ENCODE measurements around the gene PSMG4.

Gene PSMG4

DNA sequence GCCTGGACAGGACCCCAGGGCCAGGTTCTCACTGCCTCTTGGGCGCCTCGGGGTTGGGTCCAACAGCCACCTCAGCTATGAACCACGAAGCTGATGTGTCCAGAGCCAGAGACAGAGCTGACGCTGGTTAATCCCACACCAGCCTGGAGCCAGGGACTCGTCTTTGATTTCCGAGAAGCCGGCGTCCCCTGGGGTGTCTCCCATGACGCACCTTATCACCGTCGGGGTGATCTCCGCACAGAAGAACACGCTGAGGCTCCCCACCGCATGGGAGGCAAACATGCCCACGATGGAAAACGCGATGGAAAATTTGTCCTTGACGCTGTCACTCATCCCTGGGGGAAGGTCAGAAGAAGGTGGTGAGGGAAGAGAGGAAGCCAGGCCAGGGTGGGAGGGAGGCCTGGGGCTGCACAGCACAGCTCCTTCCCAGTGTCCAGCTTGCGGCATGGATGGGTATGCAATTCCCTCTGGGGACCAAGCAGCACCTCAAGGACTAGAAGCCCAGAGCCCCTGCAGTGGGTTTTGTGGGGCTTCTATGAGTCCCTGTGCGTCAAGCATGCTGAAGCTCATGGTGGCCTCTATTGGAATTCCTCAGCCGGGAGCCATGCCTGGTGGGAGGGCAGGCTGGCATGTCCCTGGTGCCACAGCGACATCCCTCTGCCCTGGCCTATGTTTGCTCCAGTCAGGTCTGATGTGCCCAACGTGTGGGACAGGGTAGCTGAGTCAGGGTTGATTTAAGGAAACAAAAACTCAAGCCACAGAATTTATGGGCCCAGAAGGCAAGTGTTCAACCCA is 25.1 kb downstream of the PSMG4 start:
- ATAC-seq (no peak), DNase-seq (no peak)
- H3K36me3 Mint-ChIP-seq (ENCODE audit: low read depth), result peaks cover 7% of the 10 kb centered on the region
- H3K4me1 Mint-ChIP-seq, result no peaks in the 10 kb centered on the region
- H3K4me3 Mint-ChIP-seq, result no peak overlapping the region
- H3K9me3 Mint-ChIP-seq, result no peaks in the 10 kb centered on the region
- no peak overlapping the region for H3K27ac Mint-ChIP-seq
- no peaks in the 10 kb centered on the region for H3K27me3 Mint-ChIP-seq

DNA sequence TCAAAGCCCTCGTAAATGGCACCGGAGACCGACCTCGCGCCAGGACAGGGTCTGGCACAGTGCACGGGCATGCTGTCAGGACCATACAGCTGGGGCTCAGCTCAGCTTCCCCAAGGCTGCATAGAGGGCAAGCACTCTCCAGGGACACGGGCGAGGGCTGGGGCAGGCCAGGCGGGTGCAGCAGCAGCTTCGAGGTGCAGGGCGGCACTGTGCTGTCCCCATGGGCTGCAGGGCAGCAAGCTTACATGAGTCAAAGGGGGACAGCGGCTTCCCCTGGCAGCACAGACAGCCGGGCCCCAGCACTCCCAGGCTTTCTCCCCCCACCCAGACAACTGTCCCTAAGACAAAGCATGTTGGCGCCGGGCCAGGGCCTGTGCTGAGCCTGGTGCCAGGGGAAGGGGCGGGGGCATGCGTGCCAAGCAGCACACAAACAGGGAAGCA is 25.7 kb downstream of the PSMG4 start:
- ATAC-seq (no peak), DNase-seq (no peak)
- no peaks in the 10 kb centered on the region for H3K27me3 Mint-ChIP-seq
- no peak overlapping the region for H3K27ac Mint-ChIP-seq
- no peaks in the 10 kb centered on the region for H3K9me3 Mint-ChIP-seq
- H3K4me1 Mint-ChIP-seq, result no peaks in the 10 kb centered on the region
- H3K36me3 Mint-ChIP-seq (ENCODE audit: low read depth), result peaks cover 6% of the 10 kb centered on the region
- no peak overlapping the region for H3K4me3 Mint-ChIP-seq

DNA sequence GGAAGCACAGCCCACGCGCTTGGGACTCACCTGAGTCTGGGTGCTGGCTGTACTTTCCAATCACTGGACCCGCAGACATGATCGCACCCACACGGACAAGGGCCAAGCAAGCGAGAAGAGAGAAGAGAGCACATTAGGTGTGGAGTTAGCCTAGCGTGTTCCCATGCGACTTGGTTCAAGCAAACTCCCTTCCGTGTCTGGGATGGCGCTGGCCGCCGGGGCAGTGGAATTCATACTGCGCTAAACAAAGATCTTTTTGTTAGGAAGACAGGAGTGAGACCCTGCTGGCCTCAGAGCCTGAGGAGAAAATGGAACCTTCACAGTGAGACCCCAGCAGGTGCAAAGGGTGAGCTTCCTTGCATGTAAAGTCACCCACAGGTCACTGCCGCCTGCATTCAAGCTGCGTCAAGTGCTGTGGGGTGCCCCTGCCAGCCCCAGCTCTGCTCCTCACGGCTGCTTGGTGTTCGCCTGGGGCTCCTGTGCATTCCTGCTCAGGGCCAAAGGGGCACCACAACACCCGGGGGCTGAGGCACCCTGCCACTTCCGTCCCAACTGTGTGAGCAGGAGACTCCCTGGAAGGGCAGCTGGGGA is 26.4 kb downstream of the PSMG4 start:
- ATAC-seq, result no peak

DNA sequence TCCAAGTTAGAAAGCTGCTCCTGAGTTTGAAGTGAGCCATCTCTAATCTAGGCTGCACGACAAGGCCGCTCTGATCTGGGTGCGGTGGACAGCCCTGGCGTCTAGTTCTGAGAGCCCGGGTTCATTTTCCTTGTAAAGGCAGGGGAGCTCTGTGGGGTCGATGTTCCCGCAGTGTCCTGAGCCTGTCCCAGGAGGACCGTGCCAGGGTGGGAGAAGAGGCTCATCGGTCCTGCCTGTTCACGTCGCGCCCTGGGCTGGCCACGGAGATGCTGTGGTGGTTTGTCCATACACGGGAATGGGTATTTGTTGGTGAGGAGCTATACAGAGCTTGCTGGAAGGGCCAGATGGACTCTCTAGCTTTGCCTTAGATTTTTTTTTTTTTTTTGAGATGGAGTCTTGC is 27.0 kb downstream of the PSMG4 start:
- Mint-ChIP-seq H3K27me3 (no peaks in the 10 kb centered on the region), H3K27ac (no peak overlapping the region), H3K4me3 (no peak overlapping the region), H3K9me3 (no peaks in the 10 kb centered on the region), H3K4me1 (no peaks in the 10 kb centered on the region), H3K36me3 (ENCODE audit: low read depth) (peaks cover 2% of the 10 kb centered on the region)
- ATAC-seq (no peak), DNase-seq (no peak)

More for the DNA sequence above, 26.4 kb downstream of the PSMG4 start:
- Mint-ChIP-seq H3K9me3 (no peaks in the 10 kb centered on the region), H3K4me1 (no peaks in the 10 kb centered on the region), H3K36me3 (ENCODE audit: low read depth) (peaks cover 2% of the 10 kb centered on the region), H3K27me3 (no peaks in the 10 kb centered on the region), H3K4me3 (no peak overlapping the region), H3K27ac (no peak overlapping the region)
- no peak for DNase-seq

DNA sequence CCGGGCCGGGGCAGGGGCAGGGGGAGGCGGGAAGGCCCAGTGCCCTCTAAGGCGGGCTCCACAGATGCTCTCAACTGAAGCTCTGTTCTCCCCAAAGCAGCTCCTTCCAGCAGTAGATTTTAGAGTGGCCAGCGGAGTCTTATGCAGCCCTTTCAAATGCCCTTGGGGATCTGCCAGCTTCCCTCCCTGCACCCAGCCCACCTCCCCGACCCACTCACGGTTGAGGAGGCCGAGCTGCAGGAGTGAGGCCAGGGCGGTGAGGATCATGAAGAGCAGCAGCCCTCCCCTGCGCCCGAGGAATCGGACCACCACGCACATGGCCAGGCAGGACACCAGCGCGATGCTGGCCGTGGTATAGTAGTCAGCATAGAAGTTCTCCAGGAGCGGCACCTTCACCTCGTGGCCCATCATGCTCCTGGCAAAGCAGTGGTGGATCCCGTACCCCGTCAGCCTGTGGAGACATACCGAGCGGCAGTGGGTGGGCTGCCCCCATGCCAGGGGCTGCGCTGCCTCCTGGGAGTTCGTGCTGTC is 28.0 kb downstream of the PSMG4 start:
- no peaks in the 10 kb centered on the region for H3K27me3 Mint-ChIP-seq
- no peak overlapping the region for H3K4me3 Mint-ChIP-seq
- ATAC-seq (no peak), DNase-seq (no peak)
- H3K4me1 Mint-ChIP-seq, result no peaks in the 10 kb centered on the region
- H3K9me3 Mint-ChIP-seq, result no peaks in the 10 kb centered on the region
- H3K27ac Mint-ChIP-seq, result no peak overlapping the region
- peaks cover 2% of the 10 kb centered on the region for H3K36me3 Mint-ChIP-seq (ENCODE audit: low read depth)

DNA sequence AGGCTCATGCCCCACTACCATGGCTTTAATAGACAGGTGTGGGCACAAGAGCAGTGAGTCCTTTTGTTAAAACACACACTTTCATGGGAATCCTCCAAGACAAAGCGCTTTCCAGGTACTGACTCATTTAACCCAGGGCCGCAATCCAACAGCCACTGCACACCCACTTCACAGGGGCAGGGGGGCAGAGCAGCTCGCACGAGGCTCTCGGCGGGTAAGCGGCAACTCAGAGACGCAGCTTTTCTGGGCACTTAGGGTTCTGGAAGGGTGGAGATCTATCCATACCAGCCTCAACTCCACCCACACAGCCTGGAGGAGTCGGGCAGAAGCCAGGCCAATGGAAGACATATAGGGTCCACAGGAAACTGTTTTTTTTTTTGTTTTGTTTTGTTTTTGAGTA is 28.6 kb downstream of the PSMG4 start:
- no peaks in the 10 kb centered on the region for H3K9me3 Mint-ChIP-seq
- H3K4me3 Mint-ChIP-seq, result no peak overlapping the region
- H3K36me3 Mint-ChIP-seq (ENCODE audit: low read depth), result peaks cover 2% of the 10 kb centered on the region
- H3K27ac Mint-ChIP-seq, result no peak overlapping the region
- DNase-seq (no peak), ATAC-seq (no peak)
- no peaks in the 10 kb centered on the region for H3K4me1 Mint-ChIP-seq
- no peaks in the 10 kb centered on the region for H3K27me3 Mint-ChIP-seq

DNA sequence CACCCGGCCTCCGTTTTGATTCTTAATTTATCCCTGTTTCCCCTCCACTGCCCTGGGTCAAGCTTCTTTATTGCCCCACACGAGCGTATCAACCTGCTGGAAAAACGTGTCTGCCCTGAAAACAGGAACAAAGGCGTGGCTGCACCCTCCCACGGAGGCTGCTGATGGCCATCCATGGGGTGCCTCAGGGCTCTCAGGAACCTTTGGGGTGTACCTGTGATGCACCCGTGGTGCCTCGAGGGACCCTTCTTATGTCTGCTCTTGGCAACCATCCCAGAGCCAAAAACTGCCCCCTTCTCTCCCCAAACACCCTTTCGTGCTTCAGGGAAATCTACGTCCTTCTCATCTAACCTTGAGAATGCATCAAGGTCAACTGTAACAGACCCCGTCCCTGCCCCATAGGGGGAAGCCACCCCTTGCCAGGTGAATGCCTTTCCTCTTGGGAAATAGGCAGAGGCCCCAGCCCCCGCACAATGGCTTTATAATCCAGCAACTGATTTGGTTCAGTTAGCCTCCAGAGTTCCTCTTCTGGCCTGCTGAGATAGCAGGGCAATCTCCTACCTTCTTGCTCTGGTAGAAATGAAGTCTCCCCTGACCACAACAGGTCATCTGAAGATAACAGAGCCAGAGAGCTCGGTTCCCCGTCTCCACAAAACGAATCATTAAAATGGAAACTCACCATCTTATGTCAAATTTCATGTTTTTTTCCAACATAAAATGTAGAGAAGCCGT is 29.4 kb downstream of the PSMG4 start:
- H3K4me1 Mint-ChIP-seq, result no peaks in the 10 kb centered on the region
- H3K4me3 Mint-ChIP-seq, result no peak overlapping the region
- H3K9me3 Mint-ChIP-seq, result no peaks in the 10 kb centered on the region
- DNase-seq (no peak), ATAC-seq (no peak)
- peaks cover 2% of the 10 kb centered on the region for H3K36me3 Mint-ChIP-seq (ENCODE audit: low read depth)
- H3K27me3 Mint-ChIP-seq, result no peaks in the 10 kb centered on the region
- H3K27ac Mint-ChIP-seq, result no peak overlapping the region

DNA sequence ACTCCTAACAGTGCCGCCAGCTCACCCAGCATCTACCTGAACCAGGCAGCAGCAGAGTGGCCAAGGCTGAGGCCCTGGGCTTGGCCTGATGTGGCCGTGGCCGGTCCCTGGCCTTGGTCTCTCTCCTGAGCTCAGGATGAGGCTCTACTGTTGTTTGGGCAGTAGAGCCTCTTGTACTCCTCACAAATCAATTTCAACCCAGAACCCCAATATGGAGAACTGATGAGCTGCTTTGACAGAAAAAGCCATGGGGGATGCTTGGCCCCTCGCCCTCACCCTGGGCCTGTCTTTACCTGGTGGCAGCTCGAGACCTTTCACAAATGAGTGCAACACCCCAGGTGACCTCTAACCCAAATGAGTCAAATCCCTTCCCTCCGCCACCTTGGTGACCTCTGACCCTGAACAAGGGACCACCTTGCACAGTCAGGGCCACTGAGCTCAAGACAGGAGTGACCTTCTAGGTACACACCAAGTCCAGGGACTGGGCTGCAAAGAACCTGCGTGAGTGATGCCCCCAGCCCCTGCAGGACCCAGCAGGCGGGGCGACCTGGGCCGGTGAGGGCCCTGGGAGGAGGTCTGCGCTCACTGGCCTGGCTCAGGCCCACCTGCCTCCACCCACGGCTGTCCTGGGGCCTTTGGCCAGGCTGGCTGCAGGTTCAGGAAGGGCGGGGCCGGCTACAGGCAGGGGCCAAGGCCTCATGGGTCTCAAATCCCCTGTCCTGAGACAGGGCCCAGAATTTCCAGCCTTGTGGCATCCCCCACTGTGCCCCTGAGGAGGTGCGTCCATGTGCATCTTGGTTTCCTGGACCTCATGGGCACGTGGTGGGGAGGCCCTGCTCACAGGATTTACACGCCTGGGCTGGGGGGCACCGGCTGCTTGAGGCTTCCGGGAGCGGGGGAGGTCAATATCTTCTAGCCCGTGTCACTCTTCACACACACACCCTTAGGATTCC is 30.2 kb downstream of the PSMG4 start:
- Mint-ChIP-seq H3K27me3 (no peaks in the 10 kb centered on the region), H3K9me3 (no peaks in the 10 kb centered on the region)
- ATAC-seq, result no peak

DNA sequence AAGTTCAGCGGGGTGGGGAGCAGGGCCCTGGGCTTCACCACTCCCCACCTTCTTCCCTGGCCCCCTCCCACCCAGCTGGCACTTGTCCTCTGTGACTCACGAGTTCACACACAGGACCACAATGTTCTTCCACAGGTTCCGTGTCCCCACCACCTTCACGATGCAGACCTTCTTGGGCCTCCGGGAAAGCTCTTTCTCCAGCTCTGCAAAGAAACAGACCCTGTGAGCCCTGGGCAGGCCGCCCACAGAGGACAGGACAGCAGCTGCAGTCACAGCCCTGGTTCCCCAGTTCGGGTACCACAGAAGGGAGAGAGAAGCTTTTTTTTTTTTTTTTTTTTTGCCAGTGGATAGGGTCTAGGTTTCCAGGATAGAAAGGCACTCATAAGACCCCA is 30.9 kb downstream of the PSMG4 start:
- no peaks in the 10 kb centered on the region for H3K36me3 Mint-ChIP-seq (ENCODE audit: low read depth)
- no peaks in the 10 kb centered on the region for H3K4me1 Mint-ChIP-seq
- DNase-seq, result no peak
- H3K27ac Mint-ChIP-seq, result no peak overlapping the region
- H3K27me3 Mint-ChIP-seq, result no peaks in the 10 kb centered on the region
- H3K4me3 Mint-ChIP-seq, result no peak overlapping the region
- ATAC-seq, result no peak
- no peaks in the 10 kb centered on the region for H3K9me3 Mint-ChIP-seq

More for the DNA sequence above, 30.2 kb downstream of the PSMG4 start:
- no peak for DNase-seq
- no peaks in the 10 kb centered on the region for H3K4me1 Mint-ChIP-seq
- H3K4me3 Mint-ChIP-seq, result no peak overlapping the region
- no peak overlapping the region for H3K27ac Mint-ChIP-seq
- H3K36me3 Mint-ChIP-seq (ENCODE audit: low read depth), result no peaks in the 10 kb centered on the region

DNA sequence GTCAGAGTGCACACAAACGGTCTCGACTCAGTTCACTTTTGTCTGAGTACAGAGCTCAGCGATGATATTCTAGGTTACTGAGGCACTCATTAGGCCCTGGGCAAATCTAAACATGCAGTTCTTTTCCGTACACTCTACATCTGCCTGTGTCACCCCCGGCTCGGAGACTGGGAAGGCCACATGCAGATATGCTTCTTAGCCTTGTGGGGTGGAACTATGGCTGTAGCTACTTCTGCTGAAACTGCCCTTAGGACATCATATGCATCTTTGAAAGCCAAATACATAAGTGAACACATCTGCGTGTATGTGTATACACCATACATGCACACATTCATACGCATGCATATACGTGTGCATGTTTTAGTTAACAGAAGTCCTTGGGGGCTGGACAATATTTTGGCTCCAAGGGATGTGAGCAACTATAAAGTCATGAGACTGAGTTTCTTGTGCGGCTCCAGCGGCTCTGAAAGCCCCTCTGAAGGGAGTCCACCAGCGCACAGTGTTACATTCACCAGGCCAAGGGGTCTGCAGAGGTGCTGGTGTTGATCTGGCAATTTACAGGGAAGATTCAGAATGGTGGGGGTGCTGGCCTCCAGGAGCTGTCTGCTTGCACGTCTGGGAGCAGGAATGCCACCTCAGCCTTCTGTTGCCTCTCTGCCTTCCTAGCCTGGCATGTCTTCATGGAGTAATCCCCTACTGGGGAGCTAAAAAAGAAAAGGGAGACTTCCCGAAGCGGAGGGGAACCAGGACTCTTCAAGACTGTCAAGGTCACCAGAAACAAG is 31.6 kb downstream of the PSMG4 start:
- Mint-ChIP-seq H3K36me3 (ENCODE audit: low read depth) (no peaks in the 10 kb centered on the region), H3K27me3 (no peaks in the 10 kb centered on the region), H3K4me1 (no peaks in the 10 kb centered on the region), H3K9me3 (no peaks in the 10 kb centered on the region), H3K27ac (no peak overlapping the region), H3K4me3 (no peak overlapping the region)
- DNase-seq (no peak), ATAC-seq (no peak)

DNA sequence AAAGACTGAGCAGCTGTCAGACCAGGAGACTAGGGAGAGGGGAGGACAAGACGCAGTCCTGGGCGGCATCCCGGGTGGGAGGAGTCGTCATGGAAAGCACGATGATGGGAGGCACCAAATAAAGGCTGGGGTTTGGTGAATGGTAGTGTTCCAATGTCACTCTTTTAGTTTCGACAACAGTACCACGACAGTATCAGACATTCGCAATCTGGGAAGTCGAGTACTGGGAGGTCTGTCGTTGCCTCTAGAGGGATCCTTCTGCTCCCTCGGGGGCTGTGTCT is 32.1 kb downstream of the PSMG4 start:
- ATAC-seq, result no peak
- Mint-ChIP-seq H3K4me1 (no peaks in the 10 kb centered on the region), H3K27me3 (no peaks in the 10 kb centered on the region), H3K36me3 (ENCODE audit: low read depth) (no peaks in the 10 kb centered on the region), H3K4me3 (no peak overlapping the region), H3K9me3 (no peaks in the 10 kb centered on the region), H3K27ac (no peak overlapping the region)
- no peak for DNase-seq

DNA sequence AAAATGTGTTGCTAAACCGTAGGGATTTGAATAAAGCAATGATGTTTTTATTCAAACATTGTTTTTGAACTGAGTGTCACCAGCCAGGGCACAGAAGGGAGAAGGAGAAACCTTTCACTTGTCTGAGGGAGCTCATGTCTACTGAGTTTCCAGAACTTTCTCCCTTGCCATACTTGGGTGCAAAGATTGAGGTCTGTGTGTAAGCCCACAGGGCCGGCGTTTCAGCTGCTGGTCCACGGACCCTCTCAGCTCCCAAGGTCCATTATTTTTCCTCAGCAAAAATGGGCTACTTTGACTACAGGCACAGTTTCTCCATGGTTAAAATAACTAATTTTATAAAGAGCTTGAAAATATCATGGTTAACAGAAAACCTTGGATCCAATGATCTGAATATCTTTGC is 32.6 kb downstream of the PSMG4 start:
- DNase-seq, result no peak
- Mint-ChIP-seq H3K36me3 (ENCODE audit: low read depth) (no peaks in the 10 kb centered on the region), H3K4me1 (no peaks in the 10 kb centered on the region), H3K27ac (no peak overlapping the region), H3K4me3 (no peak overlapping the region), H3K27me3 (no peaks in the 10 kb centered on the region), H3K9me3 (no peaks in the 10 kb centered on the region)
- ATAC-seq, result no peak

DNA sequence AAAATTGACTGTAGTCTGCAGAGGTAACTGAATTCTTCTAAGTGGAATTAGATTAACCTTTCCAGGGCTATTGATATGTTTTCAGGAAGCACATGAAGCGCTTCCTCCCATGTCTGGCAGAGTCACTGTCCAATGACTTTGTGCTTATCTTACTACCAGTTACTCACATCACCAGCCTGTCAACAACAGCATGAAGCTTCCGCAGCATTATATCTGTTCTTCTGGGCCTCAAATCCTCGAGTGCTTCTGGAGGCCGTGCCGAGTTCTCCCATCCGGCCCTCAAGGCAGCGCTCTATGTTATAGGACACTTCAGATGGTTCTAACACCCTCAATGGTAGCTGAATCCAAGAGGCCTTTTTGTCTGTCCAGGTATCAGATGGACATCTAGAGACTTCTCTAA is 33.2 kb downstream of the PSMG4 start:
- Mint-ChIP-seq H3K4me3 (no peak overlapping the region), H3K27ac (no peak overlapping the region), H3K27me3 (no peaks in the 10 kb centered on the region), H3K36me3 (ENCODE audit: low read depth) (no peaks in the 10 kb centered on the region), H3K4me1 (no peaks in the 10 kb centered on the region), H3K9me3 (no peaks in the 10 kb centered on the region)
- DNase-seq, result no peak
- ATAC-seq, result no peak

All from activated naive CD8-positive, alpha-beta T cell treated with anti-CD3 and anti-CD28 coated beads, Interleukin-2, amount 50 U/mL, for 24 hours (primary cell).